ENCODE measurements around the gene HM13. TPM values are rescaled to one million over a fixed set of nuclear protein-coding genes. Genes with fewer than 3 reads are reported as not detected.
"Not testable (repeated sequence)": the region's sequence is repeated elsewhere in the genome, so short reads cannot be mapped to it uniquely, and the experiment has no call there.

The HM13 gene
- total RNA-seq, 2 donors from 2014 or later, result 31.7 to 45.7 TPM

DNA sequence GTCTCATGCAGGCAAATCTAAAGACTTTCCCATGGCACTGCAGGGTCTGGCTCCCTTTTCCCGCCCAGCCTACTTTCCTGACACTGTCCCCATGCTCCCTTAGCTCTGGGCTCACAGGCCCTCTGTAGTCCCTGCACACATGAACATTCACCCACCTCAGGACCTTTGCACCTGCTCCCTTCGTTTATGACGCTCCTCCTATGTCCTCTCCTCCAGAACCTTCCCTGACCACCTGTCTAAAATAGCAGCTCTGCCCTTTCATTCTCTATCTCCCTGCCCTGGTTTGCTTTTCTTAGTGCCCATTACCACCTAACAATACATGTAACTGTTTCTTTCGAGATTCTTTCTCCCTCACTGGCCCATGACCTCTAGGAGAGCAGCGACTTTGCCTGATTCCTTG is 22.3 kb downstream of the HM13 start:
- H3K4me3 ChIP-seq, result no peak overlapping the region
- no peak overlapping the region for H3K27ac ChIP-seq
- H3K36me3 ChIP-seq, result peaks cover 70% of the 10 kb centered on the region
- DNase-seq (ENCODE audit: low spot score), result no peak
- no peaks in the 10 kb centered on the region for H3K4me1 ChIP-seq
- H3K27me3 ChIP-seq, result no peaks in the 10 kb centered on the region
- no peak for TF ChIP-seq CTCF (IDR thresholded peaks at IDR 0.05)
- no peaks in the 10 kb centered on the region for H3K9me3 ChIP-seq

DNA sequence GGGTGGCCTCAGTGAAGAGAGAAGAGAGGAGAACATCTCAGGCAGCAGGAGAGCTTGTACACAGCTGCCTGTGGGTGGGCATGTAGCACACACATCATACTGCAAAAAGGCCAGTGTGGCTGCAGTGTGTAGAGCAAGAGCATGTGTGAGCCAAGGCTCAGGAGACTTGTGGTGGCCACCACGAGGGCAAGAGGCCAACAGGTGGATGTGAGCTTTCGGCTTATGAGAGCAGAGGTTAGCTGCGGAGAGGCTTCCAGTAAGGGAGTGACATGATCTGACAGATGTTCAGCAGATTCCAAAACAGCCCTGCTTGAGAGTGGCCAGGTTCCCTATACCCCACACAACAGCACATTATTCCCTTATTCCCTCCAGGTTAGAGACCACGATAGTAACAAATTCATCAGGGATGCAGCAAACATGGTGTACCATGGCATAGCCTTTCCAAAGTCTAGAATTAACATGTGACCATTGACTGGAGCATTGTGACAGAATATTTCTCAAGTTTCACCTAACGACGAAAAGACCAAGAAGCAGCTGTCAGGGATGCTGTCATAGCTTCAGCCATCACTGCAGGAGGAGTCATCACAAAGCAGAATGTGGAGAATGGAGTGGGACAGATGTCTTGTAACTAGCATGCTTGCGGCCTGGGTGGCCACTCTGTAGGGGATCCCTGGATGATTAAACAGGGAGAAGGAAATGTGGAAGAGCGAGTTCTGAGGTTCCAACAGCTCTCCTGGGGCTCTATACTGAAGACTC is 23.1 kb downstream of the HM13 start:
- TF ChIP-seq CTCF (IDR thresholded peaks at IDR 0.05), result no peak
- Histone ChIP-seq H3K27ac (no peak overlapping the region), H3K4me1 (no peaks in the 10 kb centered on the region)

GRCh38 chr20:31537890-31538289 is 23.6 kb downstream of the HM13 start:
- Histone ChIP-seq H3K9me3 (no peaks in the 10 kb centered on the region), H3K4me1 (no peaks in the 10 kb centered on the region), H3K4me3 (no peak overlapping the region), H3K27ac (no peak overlapping the region), H3K36me3 (peaks cover 61% of the 10 kb centered on the region), H3K27me3 (no peaks in the 10 kb centered on the region)
- no peak for TF ChIP-seq CTCF (IDR thresholded peaks at IDR 0.05)
- no peak for DNase-seq (ENCODE audit: low spot score)

More for the DNA sequence above, 23.1 kb downstream of the HM13 start:
- Histone ChIP-seq H3K27me3 (no peaks in the 10 kb centered on the region), H3K4me3 (no peak overlapping the region), H3K36me3 (peaks cover 63% of the 10 kb centered on the region), H3K9me3 (no peaks in the 10 kb centered on the region)
- no peak for DNase-seq (ENCODE audit: low spot score)

DNA sequence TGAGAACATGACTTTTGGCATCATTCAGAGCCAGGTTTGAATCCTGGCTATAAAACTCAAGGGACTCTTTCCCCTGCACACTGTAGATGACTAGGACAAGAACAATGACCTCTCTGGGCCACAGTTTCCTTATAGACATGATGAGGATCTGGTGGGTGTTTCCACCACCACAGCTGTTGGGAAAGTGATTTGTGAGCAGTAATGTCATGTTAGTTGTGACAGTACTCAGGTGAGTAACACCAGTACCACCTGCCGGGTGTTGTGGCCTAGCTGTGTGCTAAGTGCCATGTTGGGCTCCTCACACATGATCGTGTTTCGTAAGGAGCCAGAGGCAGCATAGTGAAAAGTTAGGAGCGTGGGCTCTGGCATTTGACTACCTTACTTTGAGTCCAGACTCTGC is 24.1 kb downstream of the HM13 start:
- H3K4me3 ChIP-seq, result no peak overlapping the region
- H3K27ac ChIP-seq, result no peak overlapping the region
- no peak for TF ChIP-seq CTCF (IDR thresholded peaks at IDR 0.05)
- H3K9me3 ChIP-seq, result no peaks in the 10 kb centered on the region
- DNase-seq (ENCODE audit: low spot score), result no peak
- H3K36me3 ChIP-seq, result peaks cover 61% of the 10 kb centered on the region
- H3K27me3 ChIP-seq, result no peaks in the 10 kb centered on the region
- H3K4me1 ChIP-seq, result no peaks in the 10 kb centered on the region

GRCh38 chr20:31539636-31540035 is 25.4 kb downstream of the HM13 start:
- not testable (repeated sequence) for H3K27me3 ChIP-seq; H3K4me1 ChIP-seq; DNase-seq (ENCODE audit: low spot score); H3K27ac ChIP-seq; H3K4me3 ChIP-seq; H3K9me3 ChIP-seq
- peaks cover 55% of the 10 kb centered on the region for H3K36me3 ChIP-seq

GRCh38 chr20:31540406-31540805 is 26.2 kb downstream of the HM13 start:
- Histone ChIP-seq H3K36me3 (peaks cover 55% of the 10 kb centered on the region), H3K27ac (no peak overlapping the region), H3K4me1 (peaks cover 0 to 11% of the 10 kb centered on the region in 2 donors), H3K27me3 (no peaks in the 10 kb centered on the region), H3K9me3 (no peaks in the 10 kb centered on the region), H3K4me3 (no peak overlapping the region)
- no peak for TF ChIP-seq CTCF (IDR thresholded peaks at IDR 0.05)
- no peak for DNase-seq (ENCODE audit: low spot score)
